K562 (cell line): ENCODE measurements around the gene SIRT4. TPM values are rescaled to one million over a fixed set of nuclear protein-coding genes. Genes with fewer than 3 reads are reported as not detected.
A peak's percentile ranks its signal among the peaks of the same experiment; 100 is the strongest.

ENCODE experiments used
- ATF1 ChIP-seq, 2 experiments: fragments of 450-650 bp in 1 of 2; IDR thresholded peaks; 2 replicates each; pipeline ENCODE4 v1.6.1; 2016; ENCODE audit warnings: missing compliant biosample characterization in 1 of 2, missing genetic modification characterization in 1 of 2
- FOSL1 ChIP-seq: fragments of 200-800 bp; sonication (Bioruptor generic); conservative IDR thresholded peaks from 2 replicates; pipeline ENCODE4 v1.6.1; 2016; ENCODE audit warnings: missing genetic modification characterization, missing compliant biosample characterization
- HDAC2 ChIP-seq: fragments of 450-650 bp; IDR thresholded peaks from 2 replicates; pipeline ENCODE4 v1.6.1; 2016; ENCODE audit warnings: mild to moderate bottlenecking
- HIVEP1 ChIP-seq: fragments of 250-450 bp; sonication (Bioruptor Pico); IDR thresholded peaks from 2 replicates; pipeline ENCODE4 v1.4.0; 2020; ENCODE audit warnings: mild to moderate bottlenecking
- KLF13 ChIP-seq: fragments of 450-650 bp; IDR thresholded peaks from 2 replicates; pipeline ENCODE4 v1.6.1; 2016; ENCODE audit warnings: missing genetic modification characterization, low read depth, mild to moderate bottlenecking, missing compliant biosample characterization, moderate library complexity, borderline replicate concordance
- MCM5 ChIP-seq: fragments of 450-650 bp; IDR thresholded peaks from 2 replicates; pipeline ENCODE4 v1.6.1; 2016; ENCODE audit warnings: low read depth
- PRDM10 ChIP-seq: fragments of 450-650 bp; IDR thresholded peaks from 2 replicates; pipeline ENCODE4 v1.6.1; 2018; ENCODE audit not compliant: partially characterized antibody
- PYGO2 ChIP-seq: fragments of 450-650 bp; IDR thresholded peaks from 2 replicates; pipeline ENCODE4 v1.6.1; 2016; ENCODE audit warnings: mild to moderate bottlenecking, missing genetic modification characterization, moderate library complexity, missing compliant biosample characterization
- REST ChIP-seq, 2 experiments: fragments of 450-650 bp; formaldehyde crosslinking in 1 of 2; IDR thresholded peaks; 2 replicates each; pipeline versions ENCODE4 v1.4.0 to v1.6.1; 2014 to 2020; ENCODE audit warnings: mild to moderate bottlenecking in 2 of 2, borderline replicate concordance in 1 of 2, low read depth in 1 of 2
- SMARCA4 ChIP-seq: fragments of 450-650 bp; IDR thresholded peaks from 2 replicates; pipeline ENCODE4 v1.6.1; 2016
- TAF7 ChIP-seq: fragments of 450-650 bp; IDR thresholded peaks from 2 replicates; pipeline ENCODE4 v1.6.1; 2016; ENCODE audit warnings: missing genetic modification characterization, missing compliant biosample characterization
- TCFL5 ChIP-seq: fragments of 250-450 bp; sonication (Bioruptor Pico); conservative IDR thresholded peaks from 2 replicates; pipeline ENCODE4 v1.6.1; 2021; ENCODE audit warnings: mild to moderate bottlenecking, moderate library complexity, matching md5 sums
- polyA plus RNA-seq, 8 experiments: library from polyadenylated mRNA; depleted of rRNA in 4 of 8; stranded (reverse) in 5 of 8; unstranded in 3 of 8; fragments of >200 nt; fragmentation: Nextera tagmentation in 2 of 8; fragmentation: Illumina TruSeq in 1 of 8; extraction: Ambion mirVana in 2 of 8; extraction: Trizol in 1 of 8; gene quantifications; 2 replicates each; pipeline versions ENCODE4 v1.2.1 to v1.2.3, GENCODE V29; 2011 to 2014; ENCODE audit warnings: inconsistent platforms in 1 of 8, missing spikeins in 1 of 8
- total RNA-seq, 7 experiments: library from RNA; depleted of rRNA in 6 of 7; stranded (reverse); fragments of >200 nt in 6 of 7; fragmentation: Illumina TruSeq in 2 of 7; extraction: Trizol in 2 of 7; gene quantifications; 2 replicates each; pipeline versions ENCODE4 v1.2.1 to v1.2.3, GENCODE V29; 2011 to 2021; ENCODE audit warnings: low replicate concordance in 1 of 7
- TF ChIP-seq, protein P1 (sequence below): fragments of 250-450 bp; sonication (Bioruptor Pico); IDR thresholded peaks from 2 replicates; pipeline ENCODE4 v1.5.0; 2022; ENCODE audit warnings: mild to moderate bottlenecking

Gene SIRT4
- total and polyA plus RNA-seq, 9 of the 15 experiments (the other 6 are each of a cell fraction or from before 2014, with no cell fraction given), result 0.86 to 5.2 (median 2.4) TPM

DNA sequence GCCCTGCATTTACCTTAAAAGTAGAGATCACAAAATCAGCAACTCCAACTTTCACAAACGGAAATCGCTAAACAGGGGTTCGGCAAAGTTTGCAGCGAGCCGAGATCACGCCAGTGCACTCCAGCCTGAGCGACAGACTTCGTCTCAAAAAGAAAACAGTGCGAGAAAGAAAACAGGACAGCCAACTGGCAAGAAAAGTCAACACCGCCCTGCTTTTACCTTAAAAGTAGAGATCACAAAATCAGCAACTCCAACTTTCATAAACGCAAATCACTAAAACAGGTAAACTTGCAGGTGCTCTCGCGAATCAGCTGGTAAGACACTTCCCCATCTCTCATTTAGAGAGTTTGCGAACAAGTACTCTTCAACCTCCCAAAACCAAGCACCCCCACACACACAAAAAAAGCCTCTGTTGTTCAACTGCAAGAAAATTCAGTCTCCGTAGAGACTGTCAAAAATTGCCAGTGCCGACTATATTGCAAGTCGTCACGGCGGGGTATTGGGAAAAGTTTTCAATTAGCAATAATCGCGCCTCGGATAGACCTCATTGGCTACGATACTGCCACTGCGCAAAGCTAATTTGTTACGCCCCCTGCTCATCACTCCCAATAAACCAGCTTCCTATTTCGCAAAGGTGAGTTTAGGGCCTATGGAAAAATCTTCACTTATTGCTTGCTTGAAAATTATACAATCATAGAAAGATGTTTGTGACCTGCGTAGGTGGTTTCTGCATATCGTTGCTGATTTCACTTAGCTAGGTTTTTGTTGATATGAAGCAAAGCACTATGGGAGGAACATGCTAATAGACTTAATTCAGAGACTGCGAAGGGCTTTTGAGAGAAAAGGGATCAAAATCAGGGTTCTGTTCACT is 9.2 kb upstream of the SIRT4 start, which contains the start of gene RNU4-1 (continued):
- TF ChIP-seq REST (IDR thresholded peaks at IDR 0.05; ENCODE audit: borderline replicate concordance) (no peak), REST (CRISPR knock-in tag; IDR thresholded peaks at IDR 0.05; ENCODE audit: low read depth) (no peak), SMARCA4 (no peak; the same call in 1 of the 2 replicates), HIVEP1 (CRISPR knock-in tag) (no peak), ATF1 (CRISPR knock-in tag; IDR thresholded peaks at IDR 0.05) (no peak), ATF1 (tag; IDR thresholded peaks at IDR 0.05) (peak; percentile 24), PRDM10 (peak; percentile 35), KLF13 (peak; percentile 89), MCM5 (no peak), FOSL1 (tag) (no peak), HDAC2 (peak; percentile 48; the same call in 1 of the 2 replicates), PYGO2 (tag) (no peak), TAF7 (tag) (no peak; the same call in 1 of the 2 replicates), TCFL5 (CRISPR knock-in tag) (no peak)
- TF ChIP-seq, protein P1, sequence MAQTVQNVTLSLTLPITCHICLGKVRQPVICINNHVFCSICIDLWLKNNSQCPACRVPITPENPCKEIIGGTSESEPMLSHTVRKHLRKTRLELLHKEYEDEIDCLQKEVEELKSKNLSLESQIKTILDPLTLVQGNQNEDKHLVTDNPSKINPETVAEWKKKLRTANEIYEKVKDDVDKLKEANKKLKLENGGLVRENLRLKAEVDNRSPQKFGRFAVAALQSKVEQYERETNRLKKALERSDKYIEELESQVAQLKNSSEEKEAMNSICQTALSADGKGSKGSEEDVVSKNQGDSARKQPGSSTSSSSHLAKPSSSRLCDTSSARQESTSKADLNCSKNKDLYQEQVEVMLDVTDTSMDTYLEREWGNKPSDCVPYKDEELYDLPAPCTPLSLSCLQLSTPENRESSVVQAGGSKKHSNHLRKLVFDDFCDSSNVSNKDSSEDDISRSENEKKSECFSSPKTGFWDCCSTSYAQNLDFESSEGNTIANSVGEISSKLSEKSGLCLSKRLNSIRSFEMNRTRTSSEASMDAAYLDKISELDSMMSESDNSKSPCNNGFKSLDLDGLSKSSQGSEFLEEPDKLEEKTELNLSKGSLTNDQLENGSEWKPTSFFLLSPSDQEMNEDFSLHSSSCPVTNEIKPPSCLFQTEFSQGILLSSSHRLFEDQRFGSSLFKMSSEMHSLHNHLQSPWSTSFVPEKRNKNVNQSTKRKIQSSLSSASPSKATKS, result no peak
